ENCODE results near the gene DPP6. TPM values are rescaled to one million over a fixed set of nuclear protein-coding genes. Genes with fewer than 3 reads are reported as not detected.

Gene DPP6
- total and polyA plus RNA-seq, 2 experiments from 2014 or later: not detected

DNA sequence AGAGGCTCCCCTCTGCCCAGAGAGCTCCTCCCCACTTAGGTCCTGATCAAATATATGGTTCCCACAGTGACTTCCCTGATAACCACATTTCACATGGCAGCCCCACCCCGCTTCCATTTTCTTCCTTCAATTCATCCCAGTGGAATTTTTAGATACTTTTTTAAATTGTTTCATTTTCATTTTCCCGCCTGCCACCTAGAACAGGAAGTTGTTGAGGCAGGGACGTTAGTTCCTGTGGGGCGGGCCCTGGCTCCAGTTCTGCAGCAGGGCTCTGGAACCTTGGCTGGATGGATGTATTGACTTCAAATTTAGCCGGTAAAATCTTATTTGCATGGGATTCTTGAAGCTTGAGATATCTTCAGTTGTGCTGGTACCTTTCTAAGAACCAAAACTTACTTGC, 724.2 kb downstream of the DPP6 start (continued):
- TF ChIP-seq, protein P1, sequence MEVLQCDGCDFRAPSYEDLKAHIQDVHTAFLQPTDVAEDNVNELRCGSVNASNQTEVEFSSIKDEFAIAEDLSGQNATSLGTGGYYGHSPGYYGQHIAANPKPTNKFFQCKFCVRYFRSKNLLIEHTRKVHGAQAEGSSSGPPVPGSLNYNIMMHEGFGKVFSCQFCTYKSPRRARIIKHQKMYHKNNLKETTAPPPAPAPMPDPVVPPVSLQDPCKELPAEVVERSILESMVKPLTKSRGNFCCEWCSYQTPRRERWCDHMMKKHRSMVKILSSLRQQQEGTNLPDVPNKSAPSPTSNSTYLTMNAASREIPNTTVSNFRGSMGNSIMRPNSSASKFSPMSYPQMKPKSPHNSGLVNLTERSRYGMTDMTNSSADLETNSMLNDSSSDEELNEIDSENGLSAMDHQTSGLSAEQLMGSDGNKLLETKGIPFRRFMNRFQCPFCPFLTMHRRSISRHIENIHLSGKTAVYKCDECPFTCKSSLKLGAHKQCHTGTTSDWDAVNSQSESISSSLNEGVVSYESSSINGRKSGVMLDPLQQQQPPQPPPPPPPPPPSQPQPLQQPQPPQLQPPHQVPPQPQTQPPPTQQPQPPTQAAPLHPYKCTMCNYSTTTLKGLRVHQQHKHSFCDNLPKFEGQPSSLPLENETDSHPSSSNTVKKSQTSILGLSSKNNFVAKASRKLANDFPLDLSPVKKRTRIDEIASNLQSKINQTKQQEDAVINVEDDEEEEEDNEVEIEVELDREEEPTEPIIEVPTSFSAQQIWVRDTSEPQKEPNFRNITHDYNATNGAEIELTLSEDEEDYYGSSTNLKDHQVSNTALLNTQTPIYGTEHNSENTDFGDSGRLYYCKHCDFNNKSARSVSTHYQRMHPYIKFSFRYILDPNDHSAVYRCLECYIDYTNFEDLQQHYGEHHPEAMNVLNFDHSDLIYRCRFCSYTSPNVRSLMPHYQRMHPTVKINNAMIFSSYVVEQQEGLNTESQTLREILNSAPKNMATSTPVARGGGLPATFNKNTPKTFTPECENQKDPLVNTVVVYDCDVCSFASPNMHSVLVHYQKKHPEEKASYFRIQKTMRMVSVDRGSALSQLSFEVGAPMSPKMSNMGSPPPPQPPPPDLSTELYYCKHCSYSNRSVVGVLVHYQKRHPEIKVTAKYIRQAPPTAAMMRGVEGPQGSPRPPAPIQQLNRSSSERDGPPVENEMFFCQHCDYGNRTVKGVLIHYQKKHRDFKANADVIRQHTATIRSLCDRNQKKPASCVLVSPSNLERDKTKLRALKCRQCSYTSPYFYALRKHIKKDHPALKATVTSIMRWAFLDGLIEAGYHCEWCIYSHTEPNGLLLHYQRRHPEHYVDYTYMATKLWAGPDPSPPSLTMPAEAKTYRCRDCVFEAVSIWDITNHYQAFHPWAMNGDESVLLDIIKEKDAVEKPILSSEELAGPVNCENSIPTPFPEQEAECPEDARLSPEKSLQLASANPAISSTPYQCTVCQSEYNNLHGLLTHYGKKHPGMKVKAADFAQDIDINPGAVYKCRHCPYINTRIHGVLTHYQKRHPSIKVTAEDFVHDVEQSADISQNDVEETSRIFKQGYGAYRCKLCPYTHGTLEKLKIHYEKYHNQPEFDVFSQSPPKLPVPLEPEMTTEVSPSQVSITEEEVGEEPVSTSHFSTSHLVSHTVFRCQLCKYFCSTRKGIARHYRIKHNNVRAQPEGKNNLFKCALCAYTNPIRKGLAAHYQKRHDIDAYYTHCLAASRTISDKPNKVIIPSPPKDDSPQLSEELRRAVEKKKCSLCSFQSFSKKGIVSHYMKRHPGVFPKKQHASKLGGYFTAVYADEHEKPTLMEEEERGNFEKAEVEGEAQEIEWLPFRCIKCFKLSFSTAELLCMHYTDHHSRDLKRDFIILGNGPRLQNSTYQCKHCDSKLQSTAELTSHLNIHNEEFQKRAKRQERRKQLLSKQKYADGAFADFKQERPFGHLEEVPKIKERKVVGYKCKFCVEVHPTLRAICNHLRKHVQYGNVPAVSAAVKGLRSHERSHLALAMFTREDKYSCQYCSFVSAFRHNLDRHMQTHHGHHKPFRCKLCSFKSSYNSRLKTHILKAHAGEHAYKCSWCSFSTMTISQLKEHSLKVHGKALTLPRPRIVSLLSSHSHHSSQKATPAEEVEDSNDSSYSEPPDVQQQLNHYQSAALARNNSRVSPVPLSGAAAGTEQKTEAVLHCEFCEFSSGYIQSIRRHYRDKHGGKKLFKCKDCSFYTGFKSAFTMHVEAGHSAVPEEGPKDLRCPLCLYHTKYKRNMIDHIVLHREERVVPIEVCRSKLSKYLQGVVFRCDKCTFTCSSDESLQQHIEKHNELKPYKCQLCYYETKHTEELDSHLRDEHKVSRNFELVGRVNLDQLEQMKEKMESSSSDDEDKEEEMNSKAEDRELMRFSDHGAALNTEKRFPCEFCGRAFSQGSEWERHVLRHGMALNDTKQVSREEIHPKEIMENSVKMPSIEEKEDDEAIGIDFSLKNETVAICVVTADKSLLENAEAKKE (CRISPR knock-in tag; IDR thresholded peaks at IDR 0.05): no peak

DNA sequence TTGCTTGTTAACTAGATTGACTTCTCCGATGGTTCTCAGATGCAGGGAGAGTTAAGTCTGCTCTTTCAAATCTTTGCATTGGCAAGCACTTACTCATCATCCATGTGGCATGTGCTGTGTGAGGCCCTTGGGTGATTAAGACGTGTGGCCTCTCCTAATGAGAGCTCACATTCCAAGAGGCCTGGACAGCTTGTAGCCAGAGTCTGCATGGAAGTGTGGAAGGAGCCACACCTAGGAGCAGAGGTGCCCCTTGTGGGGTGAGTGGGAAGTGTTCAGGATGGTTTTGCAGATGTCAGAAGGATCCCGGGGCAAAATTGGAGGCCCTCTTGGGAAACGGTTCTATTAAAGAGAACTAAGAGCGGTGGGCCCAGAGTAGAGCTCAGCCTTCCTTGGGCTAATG, 724.8 kb downstream of the DPP6 start:
- Mint-ChIP-seq H3K4me3 (no peak overlapping the region), H3K4me1 (peaks cover 8% of the 10 kb centered on the region; the same call in 2 of the 3 replicates), H3K27me3 (ENCODE audit: insufficient read depth, low read depth, poor library complexity) (peaks cover 8% of the 10 kb centered on the region), H3K9me3 (peaks cover 5% of the 10 kb centered on the region), H3K36me3 (ENCODE audit: low read depth) (peaks cover 4% of the 10 kb centered on the region), H3K27ac (no peak overlapping the region)
- Histone ChIP-seq H3K27me3 (ENCODE audit: insufficient read depth) (no peaks in the 10 kb centered on the region), H4K20me1 (replicated peaks; ENCODE audit: insufficient read depth) (no peaks in the 10 kb centered on the region), H3K79me2 (replicated peaks; ENCODE audit: insufficient read depth) (no peaks in the 10 kb centered on the region), H2AFZ (no peak overlapping the region), H3K27ac (ENCODE audit: low read depth) (no peak overlapping the region), H3K36me3 (ENCODE audit: insufficient read depth) (no peaks in the 10 kb centered on the region), H3K4me1 (ENCODE audit: insufficient read depth) (no peaks in the 10 kb centered on the region), H3K9me2 (ENCODE audit: insufficient read depth) (no peaks in the 10 kb centered on the region), H3F3A (replicated peaks; ENCODE audit: low read depth) (no peaks in the 10 kb centered on the region), H3K4me2 (no peak overlapping the region), H3K4me3 (no peak overlapping the region)
- TF ChIP-seq, protein P2, sequence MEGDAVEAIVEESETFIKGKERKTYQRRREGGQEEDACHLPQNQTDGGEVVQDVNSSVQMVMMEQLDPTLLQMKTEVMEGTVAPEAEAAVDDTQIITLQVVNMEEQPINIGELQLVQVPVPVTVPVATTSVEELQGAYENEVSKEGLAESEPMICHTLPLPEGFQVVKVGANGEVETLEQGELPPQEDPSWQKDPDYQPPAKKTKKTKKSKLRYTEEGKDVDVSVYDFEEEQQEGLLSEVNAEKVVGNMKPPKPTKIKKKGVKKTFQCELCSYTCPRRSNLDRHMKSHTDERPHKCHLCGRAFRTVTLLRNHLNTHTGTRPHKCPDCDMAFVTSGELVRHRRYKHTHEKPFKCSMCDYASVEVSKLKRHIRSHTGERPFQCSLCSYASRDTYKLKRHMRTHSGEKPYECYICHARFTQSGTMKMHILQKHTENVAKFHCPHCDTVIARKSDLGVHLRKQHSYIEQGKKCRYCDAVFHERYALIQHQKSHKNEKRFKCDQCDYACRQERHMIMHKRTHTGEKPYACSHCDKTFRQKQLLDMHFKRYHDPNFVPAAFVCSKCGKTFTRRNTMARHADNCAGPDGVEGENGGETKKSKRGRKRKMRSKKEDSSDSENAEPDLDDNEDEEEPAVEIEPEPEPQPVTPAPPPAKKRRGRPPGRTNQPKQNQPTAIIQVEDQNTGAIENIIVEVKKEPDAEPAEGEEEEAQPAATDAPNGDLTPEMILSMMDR (conservative IDR thresholded peaks at IDR 0.05; ENCODE audit: low read depth in 2 of 2): no peak
- TF ChIP-seq, protein P3, sequence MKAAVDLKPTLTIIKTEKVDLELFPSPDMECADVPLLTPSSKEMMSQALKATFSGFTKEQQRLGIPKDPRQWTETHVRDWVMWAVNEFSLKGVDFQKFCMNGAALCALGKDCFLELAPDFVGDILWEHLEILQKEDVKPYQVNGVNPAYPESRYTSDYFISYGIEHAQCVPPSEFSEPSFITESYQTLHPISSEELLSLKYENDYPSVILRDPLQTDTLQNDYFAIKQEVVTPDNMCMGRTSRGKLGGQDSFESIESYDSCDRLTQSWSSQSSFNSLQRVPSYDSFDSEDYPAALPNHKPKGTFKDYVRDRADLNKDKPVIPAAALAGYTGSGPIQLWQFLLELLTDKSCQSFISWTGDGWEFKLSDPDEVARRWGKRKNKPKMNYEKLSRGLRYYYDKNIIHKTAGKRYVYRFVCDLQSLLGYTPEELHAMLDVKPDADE (IDR thresholded peaks at IDR 0.05): no peak
- TF ChIP-seq ZNF331 (CRISPR knock-in tag; IDR thresholded peaks at IDR 0.05; ENCODE audit: low read depth): no peak
- no peak for TF ChIP-seq EZH2 (IDR thresholded peaks at IDR 0.05; ENCODE audit: low read depth, unreplicated experiment)
- no peak for TF ChIP-seq CREB1 (CRISPR knock-in tag; IDR thresholded peaks at IDR 0.05; ENCODE audit: low read depth)
- TF ChIP-seq, protein P4, sequence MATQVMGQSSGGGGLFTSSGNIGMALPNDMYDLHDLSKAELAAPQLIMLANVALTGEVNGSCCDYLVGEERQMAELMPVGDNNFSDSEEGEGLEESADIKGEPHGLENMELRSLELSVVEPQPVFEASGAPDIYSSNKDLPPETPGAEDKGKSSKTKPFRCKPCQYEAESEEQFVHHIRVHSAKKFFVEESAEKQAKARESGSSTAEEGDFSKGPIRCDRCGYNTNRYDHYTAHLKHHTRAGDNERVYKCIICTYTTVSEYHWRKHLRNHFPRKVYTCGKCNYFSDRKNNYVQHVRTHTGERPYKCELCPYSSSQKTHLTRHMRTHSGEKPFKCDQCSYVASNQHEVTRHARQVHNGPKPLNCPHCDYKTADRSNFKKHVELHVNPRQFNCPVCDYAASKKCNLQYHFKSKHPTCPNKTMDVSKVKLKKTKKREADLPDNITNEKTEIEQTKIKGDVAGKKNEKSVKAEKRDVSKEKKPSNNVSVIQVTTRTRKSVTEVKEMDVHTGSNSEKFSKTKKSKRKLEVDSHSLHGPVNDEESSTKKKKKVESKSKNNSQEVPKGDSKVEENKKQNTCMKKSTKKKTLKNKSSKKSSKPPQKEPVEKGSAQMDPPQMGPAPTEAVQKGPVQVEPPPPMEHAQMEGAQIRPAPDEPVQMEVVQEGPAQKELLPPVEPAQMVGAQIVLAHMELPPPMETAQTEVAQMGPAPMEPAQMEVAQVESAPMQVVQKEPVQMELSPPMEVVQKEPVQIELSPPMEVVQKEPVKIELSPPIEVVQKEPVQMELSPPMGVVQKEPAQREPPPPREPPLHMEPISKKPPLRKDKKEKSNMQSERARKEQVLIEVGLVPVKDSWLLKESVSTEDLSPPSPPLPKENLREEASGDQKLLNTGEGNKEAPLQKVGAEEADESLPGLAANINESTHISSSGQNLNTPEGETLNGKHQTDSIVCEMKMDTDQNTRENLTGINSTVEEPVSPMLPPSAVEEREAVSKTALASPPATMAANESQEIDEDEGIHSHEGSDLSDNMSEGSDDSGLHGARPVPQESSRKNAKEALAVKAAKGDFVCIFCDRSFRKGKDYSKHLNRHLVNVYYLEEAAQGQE (IDR thresholded peaks at IDR 0.05; ENCODE audit: unreplicated experiment): no peak
- TF ChIP-seq EZH2phosphoT487 (IDR thresholded peaks at IDR 0.05; ENCODE audit: unreplicated experiment): no peak
- peak; percentile 85 for ATAC-seq
- DNase-seq (ENCODE audit: low spot score): no peak
